Activated naive CD4-positive, alpha-beta T cell treated with anti-CD3 and anti-CD28 coated beads, Interleukin-2, amount 50 U/mL, for 24 hours (primary cell): ENCODE results near the gene CNTNAP2.

ENCODE experiments used
- H3K27ac Mint-ChIP-seq: one replicate; pipeline ENCODE4 v1.8.0; 2021; ENCODE audit warnings: mild to moderate bottlenecking, mixed read lengths
- H3K27me3 Mint-ChIP-seq: one replicate; pipeline ENCODE4 v1.8.0; 2021; ENCODE audit warnings: mixed read lengths
- H3K36me3 Mint-ChIP-seq: one replicate; pipeline ENCODE4 v1.8.0; 2021; ENCODE audit warnings: mixed read lengths
- H3K4me1 Mint-ChIP-seq: one replicate; pipeline ENCODE4 v1.8.0; 2021; ENCODE audit warnings: mixed read lengths
- H3K4me3 Mint-ChIP-seq: one replicate; pipeline ENCODE4 v1.8.0; 2021; ENCODE audit warnings: mild to moderate bottlenecking, mixed read lengths
- H3K9me3 Mint-ChIP-seq: one replicate; pipeline ENCODE4 v1.8.0; 2021; ENCODE audit warnings: mixed read lengths

The CNTNAP2 gene

DNA sequence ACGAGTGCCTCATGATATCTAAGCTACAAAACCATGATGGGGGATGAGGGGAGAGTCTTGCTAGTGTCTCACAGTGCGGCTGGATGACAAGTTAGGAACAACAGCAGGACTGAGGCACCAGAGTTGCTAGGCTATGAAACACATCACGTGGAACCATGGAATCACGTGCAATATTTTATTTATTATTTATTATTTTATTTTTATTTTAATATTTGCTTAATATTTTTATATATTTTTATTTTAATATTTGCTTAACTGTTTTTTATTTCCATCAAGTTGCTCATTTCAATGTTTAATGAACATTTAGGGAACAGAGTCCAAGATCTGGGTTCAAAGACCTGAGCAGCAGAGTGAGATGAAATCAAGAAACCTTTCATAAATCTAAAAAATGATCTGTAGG, 614.6 kb downstream of the CNTNAP2 start:
- no peaks in the 10 kb centered on the region for H3K27me3 Mint-ChIP-seq
- no peak overlapping the region for H3K4me3 Mint-ChIP-seq
- H3K27ac Mint-ChIP-seq: no peak overlapping the region
- H3K36me3 Mint-ChIP-seq: no peaks in the 10 kb centered on the region
- H3K4me1 Mint-ChIP-seq: no peaks in the 10 kb centered on the region
- no peaks in the 10 kb centered on the region for H3K9me3 Mint-ChIP-seq

GRCh38 chr7:146735992-146736391, 619.4 kb downstream of the CNTNAP2 start:
- H3K36me3 Mint-ChIP-seq: no peaks in the 10 kb centered on the region
- H3K9me3 Mint-ChIP-seq: peaks cover 12% of the 10 kb centered on the region
- no peaks in the 10 kb centered on the region for H3K4me1 Mint-ChIP-seq
- H3K27me3 Mint-ChIP-seq: no peaks in the 10 kb centered on the region
- H3K27ac Mint-ChIP-seq: no peak overlapping the region
- H3K4me3 Mint-ChIP-seq: no peak overlapping the region

- Mint-ChIP-seq H3K27me3 (no peaks in the 10 kb centered on the region), H3K36me3 (no peaks in the 10 kb centered on the region), H3K4me3 (no peak overlapping the region), H3K4me1 (no peaks in the 10 kb centered on the region), H3K9me3 (peaks cover 12% of the 10 kb centered on the region), H3K27ac (no peak overlapping the region)
Observed at GRCh38 chr7:146736446-146737190, 620.0 kb downstream of the CNTNAP2 start.

GRCh38 chr7:146740039-146740438, 623.4 kb downstream of the CNTNAP2 start:
- Mint-ChIP-seq H3K36me3 (no peaks in the 10 kb centered on the region), H3K9me3 (peaks cover 12% of the 10 kb centered on the region), H3K27ac (no peak overlapping the region), H3K27me3 (no peaks in the 10 kb centered on the region), H3K4me1 (no peaks in the 10 kb centered on the region), H3K4me3 (no peak overlapping the region)

- Mint-ChIP-seq H3K36me3 (no peaks in the 10 kb centered on the region), H3K9me3 (peaks cover 12% of the 10 kb centered on the region), H3K27ac (no peak overlapping the region), H3K27me3 (no peaks in the 10 kb centered on the region), H3K4me1 (no peaks in the 10 kb centered on the region), H3K4me3 (no peak overlapping the region)
Observed at GRCh38 chr7:146741911-146742310, 625.3 kb downstream of the CNTNAP2 start.

GRCh38 chr7:146754385-146754784, 637.8 kb downstream of the CNTNAP2 start:
- no peaks in the 10 kb centered on the region for H3K36me3 Mint-ChIP-seq
- H3K4me3 Mint-ChIP-seq: no peak overlapping the region
- no peaks in the 10 kb centered on the region for H3K9me3 Mint-ChIP-seq
- no peaks in the 10 kb centered on the region for H3K4me1 Mint-ChIP-seq
- no peaks in the 10 kb centered on the region for H3K27me3 Mint-ChIP-seq
- no peak overlapping the region for H3K27ac Mint-ChIP-seq

DNA sequence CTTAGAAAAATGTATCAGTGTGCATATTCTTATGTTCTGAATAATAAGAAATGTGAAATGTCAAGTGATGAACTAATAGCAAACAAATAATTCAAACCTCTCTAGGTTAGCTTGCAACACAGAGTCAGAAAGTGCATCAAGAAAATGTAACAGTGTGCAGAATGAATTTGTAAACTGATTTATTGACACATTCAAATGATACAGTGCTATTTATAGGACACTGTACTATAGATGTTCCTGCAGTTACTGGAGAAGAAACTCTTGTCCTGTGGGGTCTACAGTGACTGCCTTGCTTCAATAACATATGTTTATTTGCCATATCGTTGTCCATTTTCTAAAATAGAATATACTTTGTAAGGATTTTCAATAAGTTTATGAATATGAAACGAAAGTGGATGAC, 639.0 kb downstream of the CNTNAP2 start:
- Mint-ChIP-seq H3K4me1 (no peaks in the 10 kb centered on the region), H3K27ac (no peak overlapping the region), H3K36me3 (no peaks in the 10 kb centered on the region), H3K9me3 (no peaks in the 10 kb centered on the region), H3K4me3 (no peak overlapping the region), H3K27me3 (no peaks in the 10 kb centered on the region)

GRCh38 chr7:146764458-146764857, 647.9 kb downstream of the CNTNAP2 start:
- H3K27me3 Mint-ChIP-seq: no peaks in the 10 kb centered on the region
- H3K4me1 Mint-ChIP-seq: no peaks in the 10 kb centered on the region
- no peak overlapping the region for H3K4me3 Mint-ChIP-seq

DNA sequence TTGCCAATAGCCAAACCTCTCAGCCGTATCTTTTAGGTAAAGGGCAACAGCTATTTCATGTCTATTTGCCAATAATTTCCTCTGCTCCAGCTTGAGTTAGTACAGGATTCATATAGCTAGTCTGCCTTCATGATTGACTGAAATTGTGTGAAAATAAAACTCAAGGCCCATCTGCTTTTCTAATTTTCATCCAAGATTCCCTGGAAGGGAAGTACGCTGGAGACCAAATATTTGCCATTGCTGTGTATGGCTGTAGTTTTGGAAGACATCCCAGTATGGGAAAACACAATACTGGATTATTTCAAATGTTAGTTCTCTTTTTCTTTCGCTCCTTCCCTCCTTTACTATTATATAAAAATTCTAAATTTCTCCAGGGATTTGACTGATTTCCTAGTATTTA, 652.4 kb downstream of the CNTNAP2 start:
- Mint-ChIP-seq H3K9me3 (peaks cover 5% of the 10 kb centered on the region), H3K36me3 (no peaks in the 10 kb centered on the region), H3K27ac (no peak overlapping the region), H3K4me1 (no peaks in the 10 kb centered on the region), H3K4me3 (no peak overlapping the region), H3K27me3 (no peaks in the 10 kb centered on the region)

More at GRCh38 chr7:146764458-146764857, 647.9 kb downstream of the CNTNAP2 start:
- Mint-ChIP-seq H3K27ac (no peak overlapping the region), H3K36me3 (no peaks in the 10 kb centered on the region), H3K9me3 (peaks cover 5% of the 10 kb centered on the region)

DNA sequence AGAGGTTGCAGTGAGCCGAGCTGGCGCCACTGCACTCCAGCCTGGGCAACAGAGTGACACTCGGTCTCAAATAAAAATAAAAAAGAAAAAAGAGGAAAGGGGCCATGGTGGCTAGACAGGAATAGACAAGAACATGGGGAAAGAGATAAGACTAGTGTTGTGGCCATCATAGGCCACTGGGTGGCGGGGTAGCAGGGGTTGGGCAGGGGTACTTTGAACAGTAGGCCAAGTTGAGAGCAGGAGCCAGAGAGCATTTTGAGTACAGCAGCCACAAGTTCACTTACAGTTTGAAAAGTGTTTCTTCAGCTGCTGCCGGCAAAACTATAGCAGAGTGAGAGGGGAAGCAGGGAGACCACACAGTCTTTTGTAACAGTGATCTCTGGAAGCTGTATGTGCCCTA, 656.0 kb downstream of the CNTNAP2 start:
- Mint-ChIP-seq H3K4me3 (no peak overlapping the region), H3K4me1 (no peaks in the 10 kb centered on the region), H3K36me3 (no peaks in the 10 kb centered on the region), H3K27ac (no peak overlapping the region), H3K9me3 (no peaks in the 10 kb centered on the region), H3K27me3 (no peaks in the 10 kb centered on the region)

GRCh38 chr7:146773506-146773905, 656.9 kb downstream of the CNTNAP2 start:
- no peak overlapping the region for H3K27ac Mint-ChIP-seq
- no peaks in the 10 kb centered on the region for H3K36me3 Mint-ChIP-seq
- no peaks in the 10 kb centered on the region for H3K4me1 Mint-ChIP-seq
- no peaks in the 10 kb centered on the region for H3K27me3 Mint-ChIP-seq
- no peaks in the 10 kb centered on the region for H3K9me3 Mint-ChIP-seq
- no peak overlapping the region for H3K4me3 Mint-ChIP-seq

DNA sequence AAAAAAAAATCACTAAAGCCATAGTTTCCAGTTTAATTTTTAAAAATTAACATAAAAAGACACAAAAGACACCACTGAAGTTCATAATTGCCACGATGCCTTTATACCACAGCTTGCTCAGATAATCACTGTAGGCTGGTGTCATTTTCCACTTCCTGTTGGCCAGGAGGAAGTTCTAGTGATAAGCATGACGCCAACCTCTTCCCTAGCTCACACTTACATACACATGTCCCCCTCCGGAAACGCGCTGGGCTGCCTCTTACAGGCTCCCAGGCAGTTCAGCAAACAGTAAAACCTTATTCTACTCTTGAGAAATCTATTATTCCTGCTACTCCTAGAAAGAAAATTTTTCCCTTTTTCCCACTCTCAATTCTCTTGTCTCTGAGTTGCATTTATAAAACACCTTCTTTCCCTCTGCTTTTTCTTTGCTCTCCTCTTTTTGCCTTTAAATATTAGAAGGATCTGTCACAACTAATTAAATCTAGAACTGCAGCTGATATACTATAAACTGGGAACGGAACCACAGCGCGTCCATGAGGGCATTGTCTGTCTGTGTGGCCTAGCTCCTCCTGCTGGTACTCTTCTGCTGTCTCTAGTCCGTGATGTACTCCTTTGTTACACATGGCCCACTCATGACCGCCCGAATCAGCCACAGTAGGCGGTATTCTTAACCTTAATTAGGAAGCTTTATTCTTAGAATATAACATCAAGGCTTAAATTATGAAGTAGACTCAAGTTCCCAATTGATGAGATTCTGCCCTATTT, 664.9 kb downstream of the CNTNAP2 start:
- Mint-ChIP-seq H3K27ac (no peak overlapping the region), H3K9me3 (peaks cover 6% of the 10 kb centered on the region), H3K36me3 (no peaks in the 10 kb centered on the region), H3K4me1 (no peaks in the 10 kb centered on the region), H3K4me3 (no peak overlapping the region), H3K27me3 (no peaks in the 10 kb centered on the region)

- Mint-ChIP-seq H3K36me3 (no peaks in the 10 kb centered on the region), H3K9me3 (no peaks in the 10 kb centered on the region), H3K4me3 (no peak overlapping the region), H3K27ac (no peak overlapping the region), H3K4me1 (no peaks in the 10 kb centered on the region), H3K27me3 (no peaks in the 10 kb centered on the region)
Observed at GRCh38 chr7:146787266-146787665, 670.7 kb downstream of the CNTNAP2 start.

DNA sequence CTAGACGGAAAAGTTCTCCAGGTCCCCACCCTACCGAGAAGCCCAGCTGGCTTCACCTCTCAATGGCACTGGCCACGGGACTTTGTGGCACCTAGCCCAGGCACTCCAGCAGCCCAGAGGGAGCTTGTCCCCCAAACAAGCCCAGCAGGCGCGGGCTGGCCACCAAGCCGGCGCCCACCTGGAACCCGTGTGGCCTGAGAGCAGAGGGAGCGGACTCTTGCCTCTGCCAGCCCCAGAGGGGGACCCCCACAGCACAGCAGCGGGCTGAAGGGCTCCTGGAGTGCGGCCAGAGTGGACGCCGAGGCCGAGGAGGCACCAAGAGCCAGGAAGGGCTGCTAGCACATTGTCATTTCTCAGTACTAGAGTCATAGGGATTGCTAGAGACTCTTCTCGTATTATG, 671.4 kb downstream of the CNTNAP2 start:
- Mint-ChIP-seq H3K4me1 (no peaks in the 10 kb centered on the region), H3K4me3 (no peak overlapping the region), H3K27ac (no peak overlapping the region), H3K27me3 (no peaks in the 10 kb centered on the region), H3K9me3 (no peaks in the 10 kb centered on the region), H3K36me3 (no peaks in the 10 kb centered on the region)

GRCh38 chr7:146791344-146792285, 675.0 kb downstream of the CNTNAP2 start:
- H3K27me3 Mint-ChIP-seq: no peaks in the 10 kb centered on the region
- no peaks in the 10 kb centered on the region for H3K36me3 Mint-ChIP-seq
- peaks cover 7% of the 10 kb centered on the region for H3K9me3 Mint-ChIP-seq
- H3K27ac Mint-ChIP-seq: no peak overlapping the region
- no peak overlapping the region for H3K4me3 Mint-ChIP-seq
- no peaks in the 10 kb centered on the region for H3K4me1 Mint-ChIP-seq
